HG02970 (cell line): ENCODE results near the gene PLK4.
A peak's percentile ranks its signal among the peaks of the same experiment; 100 is the strongest.

Experiments
- ATAC-seq: cut with Tn5 transposase; IDR thresholded peaks from one replicate; pipeline ENCODE4 v1.9.1; 2021; ENCODE audit warnings: mild to moderate bottlenecking, moderate library complexity, moderate number of reproducible peaks; ENCODE audit not compliant: unreplicated experiment, low FRiP score

The PLK4 gene

DNA sequence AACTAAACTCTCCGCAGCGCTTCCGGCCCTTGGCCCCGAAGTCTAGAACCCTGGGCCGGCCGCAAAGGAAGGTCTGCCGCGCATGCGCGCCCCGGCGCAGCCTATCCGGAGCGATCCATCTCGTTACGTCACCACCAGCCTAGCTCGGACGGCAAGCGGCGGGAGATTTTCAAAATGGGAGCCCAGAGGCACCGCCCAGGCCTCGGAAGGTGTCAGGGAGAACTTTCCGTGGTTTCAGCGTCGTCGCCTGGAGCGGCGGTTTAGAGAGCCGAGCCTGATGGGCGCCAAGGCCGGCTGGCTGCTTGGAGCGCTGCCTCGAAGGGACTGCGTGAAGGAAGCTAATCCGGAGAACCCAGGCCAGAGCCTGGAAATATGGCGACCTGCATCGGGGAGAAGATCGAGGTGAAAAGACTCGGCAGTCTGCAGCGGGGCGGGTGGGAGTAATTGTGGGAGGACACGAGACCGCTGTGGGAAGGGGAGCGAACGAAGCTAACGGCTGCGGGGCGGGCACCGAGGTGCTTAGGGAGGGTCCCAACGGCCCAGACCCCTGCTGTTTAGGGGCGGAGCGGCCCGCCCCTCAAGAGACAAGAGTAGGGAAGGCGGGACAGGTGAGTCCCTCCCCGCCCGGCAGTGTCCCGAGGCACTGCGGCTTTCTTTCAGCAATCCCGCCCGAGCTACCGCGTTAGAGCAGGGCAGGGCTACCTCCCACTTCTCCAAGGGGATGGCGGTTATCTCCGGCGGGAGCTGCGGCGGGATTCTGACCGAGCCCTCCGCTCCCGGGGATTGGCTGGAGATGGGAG lies at the start of gene PLK4:
Gene PLK4 (plus strand): TSS at position 131 of the 800 bp plus-strand sequence. CDS start 242 bp downstream, at position 373.
- peak; percentile 98 for ATAC-seq

DNA sequence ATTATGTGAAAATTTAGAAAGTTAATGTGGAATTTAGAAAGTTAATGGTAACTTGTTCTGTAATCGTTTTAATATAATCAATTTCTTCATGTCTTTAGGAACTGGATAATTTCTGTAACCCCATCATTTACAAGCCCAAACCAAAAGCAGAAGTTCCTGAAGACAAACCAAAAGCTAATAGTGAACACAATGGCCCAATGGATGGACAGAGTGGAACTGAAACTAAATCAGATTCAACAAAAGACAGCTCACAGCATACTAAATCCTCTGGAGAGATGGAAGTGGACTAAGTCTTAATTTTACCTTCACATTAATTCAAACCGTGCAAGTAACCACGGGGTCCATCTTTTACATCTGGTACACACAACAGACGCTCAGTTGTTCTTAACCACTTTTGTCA lies 48.1 kb upstream of the PLK4 start:
- peak; percentile 61 for ATAC-seq

DNA sequence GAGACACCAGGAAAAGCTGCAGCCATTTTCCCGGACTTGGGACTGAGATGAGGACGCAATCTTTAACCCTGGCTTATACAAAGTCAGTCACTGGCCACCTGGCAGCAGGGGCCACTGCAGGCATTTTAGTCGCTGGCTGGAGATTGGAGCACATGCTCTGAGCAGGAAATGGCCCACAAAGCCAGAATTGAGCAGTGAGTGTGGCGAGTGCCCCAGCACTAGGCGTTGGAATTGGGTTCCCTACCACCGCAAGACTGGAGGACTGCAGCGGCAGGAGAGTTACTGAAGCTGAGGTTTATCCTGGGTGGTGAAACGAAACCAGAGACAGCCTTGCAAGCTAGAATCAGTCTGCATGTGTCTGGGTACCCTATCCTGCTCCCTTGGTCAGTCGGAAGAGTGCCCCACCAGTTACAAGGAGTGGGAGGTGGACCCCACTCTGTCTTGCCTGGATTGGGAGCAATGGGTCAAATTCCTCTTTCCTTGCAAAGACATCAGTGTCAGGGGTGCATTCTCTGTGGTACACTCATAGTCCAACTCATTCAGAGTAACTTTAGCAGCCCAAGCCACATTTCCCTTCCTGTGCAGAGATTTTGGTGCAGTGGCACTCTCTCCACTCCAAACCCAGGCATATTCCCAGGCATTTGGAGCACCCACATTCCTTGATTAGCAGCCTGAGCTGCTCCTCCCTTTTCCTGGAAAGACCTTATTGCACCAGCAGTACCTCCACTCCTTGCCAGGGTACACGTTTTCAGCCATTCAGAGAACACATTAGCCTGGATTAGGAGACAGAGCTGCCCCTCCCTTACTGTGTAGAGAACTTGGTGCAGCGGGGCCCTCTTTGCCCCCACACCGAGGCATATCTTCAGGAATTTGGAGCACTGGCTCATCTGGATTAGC lies 36.7 kb upstream of the PLK4 start:
- no peak for ATAC-seq

DNA sequence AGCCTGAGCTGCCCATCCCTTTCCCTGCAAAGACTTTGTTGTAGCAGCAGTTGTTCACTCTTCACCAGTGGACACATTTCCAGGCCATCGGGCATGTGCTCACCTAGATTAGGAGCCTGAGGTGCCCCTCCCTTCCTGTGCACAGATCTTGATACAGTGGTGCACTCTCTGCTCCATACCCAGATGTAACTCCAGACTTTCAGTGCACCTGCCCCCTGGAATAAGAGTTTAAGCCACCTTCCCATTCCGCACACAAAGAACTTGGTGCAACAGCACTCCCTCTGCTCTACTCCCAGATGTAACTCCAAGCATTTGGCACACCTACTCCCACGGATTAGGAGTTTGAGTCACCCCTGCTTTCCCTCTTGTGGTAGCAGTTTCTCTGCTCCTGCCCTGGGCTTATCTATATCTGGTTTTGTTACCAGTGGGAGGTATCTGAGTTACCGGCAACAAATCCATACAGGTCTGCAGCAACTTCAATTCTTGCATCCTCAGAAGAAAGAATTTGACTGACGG lies 36.0 kb upstream of the PLK4 start:
- ATAC-seq = no peak

GRCh38 chr4:127846061-127846460 lies 34.6 kb upstream of the PLK4 start:
- no peak for ATAC-seq

DNA sequence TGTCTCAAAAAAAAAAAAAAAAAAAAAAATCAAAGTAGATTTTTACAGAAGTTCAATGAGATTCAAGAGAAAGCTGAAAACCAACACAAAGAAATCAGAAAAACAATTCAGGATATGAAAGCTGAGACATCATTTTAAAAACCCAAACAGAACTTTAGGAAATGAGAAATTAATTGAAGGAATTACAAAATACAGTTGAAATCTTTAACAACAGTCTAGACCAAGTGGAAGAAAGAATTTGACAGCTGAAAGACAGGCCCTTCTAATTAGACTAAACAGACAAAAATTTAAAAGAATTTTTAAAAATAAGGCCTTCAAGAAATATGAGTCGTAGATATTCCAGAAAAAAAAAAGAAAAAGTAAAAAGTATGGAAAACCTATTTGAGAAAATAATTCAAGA lies 33.9 kb upstream of the PLK4 start:
- no peak for ATAC-seq

- no peak for ATAC-seq
Measured at GRCh38 chr4:127849505-127850234, 31.0 kb upstream of the PLK4 start.

DNA sequence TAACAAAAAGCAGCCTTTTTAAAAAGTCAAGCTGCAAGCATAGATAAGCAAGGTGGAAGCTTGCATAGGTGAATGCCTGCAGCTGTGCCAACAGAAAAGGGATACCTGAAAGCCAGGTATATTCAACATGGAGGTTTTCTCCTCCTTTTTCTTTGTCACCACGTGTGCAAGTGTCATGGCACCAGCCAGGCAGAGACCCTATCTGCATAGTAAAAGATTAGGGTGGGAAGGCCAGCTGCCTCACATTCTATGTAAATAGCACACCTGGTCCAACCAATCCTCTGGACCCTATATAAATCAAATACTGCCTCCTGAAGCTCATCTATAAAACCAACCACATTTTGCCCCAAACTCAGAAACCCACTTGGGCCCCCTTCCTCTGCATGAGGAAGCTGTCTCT lies 28.0 kb upstream of the PLK4 start:
- no peak for ATAC-seq

- ATAC-seq = no peak
Measured at GRCh38 chr4:127856196-127856812, 24.4 kb upstream of the PLK4 start.

DNA sequence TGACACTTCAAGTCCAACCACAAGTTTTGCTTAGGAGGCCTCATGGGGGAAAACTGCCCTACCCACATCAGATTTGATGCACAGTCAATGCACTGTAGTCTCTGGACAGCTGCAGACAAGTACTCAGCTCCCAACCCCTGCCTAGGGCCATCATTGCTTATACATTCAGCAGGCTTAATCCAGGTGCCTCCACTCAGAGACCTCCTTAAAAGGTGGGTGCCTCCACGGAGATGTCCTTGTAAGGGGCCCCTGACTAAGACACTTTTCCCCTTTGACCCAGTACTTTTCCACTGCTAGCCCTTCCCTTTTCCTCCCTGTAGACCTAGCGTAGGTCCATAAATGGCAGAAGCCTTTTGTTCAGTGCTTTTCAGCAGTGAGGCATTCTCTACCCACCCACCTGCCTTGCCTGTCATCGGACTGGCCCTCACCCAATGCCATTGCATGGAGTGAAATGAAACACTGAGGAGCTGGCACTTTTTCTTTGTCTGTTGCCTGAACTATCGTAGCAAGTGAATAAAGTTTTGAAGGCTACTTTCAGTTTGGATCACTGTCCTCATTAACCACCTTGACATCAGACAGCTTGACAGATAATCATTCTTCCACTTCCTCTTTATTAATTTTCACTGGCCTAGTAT lies 23.8 kb upstream of the PLK4 start:
- peak; percentile 58 for ATAC-seq

- ATAC-seq = no peak
Measured at GRCh38 chr4:127857641-127858040, 23.1 kb upstream of the PLK4 start.

DNA sequence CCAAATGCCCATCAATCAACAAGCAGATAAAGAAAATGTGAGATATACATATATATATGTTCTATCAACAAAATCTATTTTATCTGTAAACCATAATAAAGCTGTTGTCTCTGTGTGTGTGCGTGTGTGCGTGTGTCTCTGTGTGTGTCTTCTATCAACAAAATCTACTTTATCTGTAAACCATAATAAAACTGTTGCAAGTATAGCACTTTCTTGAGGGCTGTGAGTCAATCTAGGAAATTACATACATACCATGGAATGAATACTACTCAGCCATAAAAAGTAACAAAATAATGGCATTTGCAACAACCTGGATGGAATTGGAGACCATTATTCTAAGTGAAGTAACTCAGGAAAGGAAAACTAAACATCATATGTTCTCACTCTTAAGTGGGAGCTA lies 12.5 kb upstream of the PLK4 start:
- ATAC-seq = no peak

GRCh38 chr4:127870281-127870680 lies 10.4 kb upstream of the PLK4 start:
- no peak for ATAC-seq

DNA sequence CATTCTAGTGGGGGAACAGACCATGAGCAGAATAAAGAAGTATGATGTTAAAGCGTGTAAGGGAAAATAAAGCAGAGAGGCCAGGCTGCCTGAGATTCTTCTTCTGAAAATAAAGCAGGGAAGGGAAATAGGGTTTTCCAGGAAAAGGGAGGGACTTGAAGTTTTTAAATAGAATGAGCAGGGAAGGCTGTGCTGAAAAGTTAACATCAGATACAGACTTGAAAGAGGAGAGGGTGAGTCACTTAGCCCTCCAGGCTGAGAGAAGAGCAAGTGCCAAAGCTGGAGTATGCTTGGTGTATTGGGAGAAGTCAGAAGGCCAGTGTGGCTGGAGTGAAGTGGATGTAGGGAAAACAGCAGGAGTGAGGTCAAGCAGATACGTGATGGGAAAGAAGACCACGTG lies 10.0 kb upstream of the PLK4 start:
- no peak for ATAC-seq

GRCh38 chr4:127875791-127876190 lies 4.9 kb upstream of the PLK4 start:
- ATAC-seq = no peak

DNA sequence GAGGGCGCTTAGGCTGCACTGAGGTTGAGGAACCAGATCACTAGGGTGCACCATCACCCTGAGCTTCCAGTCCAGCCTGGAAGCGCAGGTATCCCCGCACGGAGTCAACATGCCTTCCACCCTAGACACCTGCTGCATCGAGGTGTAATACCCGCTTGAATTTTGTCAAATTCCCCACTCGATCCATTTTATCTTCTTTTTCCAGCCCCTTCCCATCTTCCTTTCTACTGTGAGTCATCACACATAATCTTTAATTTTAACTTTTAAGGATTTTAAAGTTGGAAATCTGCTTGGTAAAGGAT lies 821 bp downstream of the PLK4 start:
- no peak for ATAC-seq

DNA sequence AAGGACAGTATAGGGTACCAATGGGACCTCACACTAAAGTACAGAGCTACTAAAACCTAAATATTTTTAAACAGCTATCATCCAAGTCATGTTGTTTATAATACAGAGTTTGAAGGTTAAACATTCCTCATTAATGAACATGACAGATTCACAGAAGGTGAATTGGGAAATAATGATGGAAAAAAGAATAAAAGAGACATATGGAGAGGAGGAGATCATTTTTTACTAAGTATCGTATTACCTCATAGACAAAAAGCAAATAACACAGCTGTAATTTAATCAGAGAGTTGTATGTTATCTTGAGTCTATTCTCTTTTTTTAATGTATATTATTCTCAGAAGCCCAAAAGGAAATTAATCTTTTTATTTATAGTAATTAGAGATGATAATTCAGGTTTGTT lies 7.9 kb downstream of the PLK4 start:
- ATAC-seq = no peak

DNA sequence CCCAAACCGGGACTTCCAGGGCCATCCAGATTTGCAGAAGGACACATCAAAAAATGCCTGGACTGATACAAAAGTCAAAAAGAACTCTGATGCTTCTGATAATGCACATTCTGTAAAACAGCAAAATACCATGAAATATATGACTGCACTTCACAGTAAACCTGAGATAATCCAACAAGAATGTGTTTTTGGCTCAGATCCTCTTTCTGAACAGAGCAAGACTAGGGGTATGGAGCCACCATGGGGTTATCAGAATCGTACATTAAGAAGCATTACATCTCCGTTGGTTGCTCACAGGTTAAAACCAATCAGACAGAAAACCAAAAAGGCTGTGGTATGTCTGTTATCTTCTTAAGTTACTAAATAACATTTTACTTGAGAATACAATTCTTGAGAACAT lies 9.2 kb downstream of the PLK4 start:
- no peak for ATAC-seq

DNA sequence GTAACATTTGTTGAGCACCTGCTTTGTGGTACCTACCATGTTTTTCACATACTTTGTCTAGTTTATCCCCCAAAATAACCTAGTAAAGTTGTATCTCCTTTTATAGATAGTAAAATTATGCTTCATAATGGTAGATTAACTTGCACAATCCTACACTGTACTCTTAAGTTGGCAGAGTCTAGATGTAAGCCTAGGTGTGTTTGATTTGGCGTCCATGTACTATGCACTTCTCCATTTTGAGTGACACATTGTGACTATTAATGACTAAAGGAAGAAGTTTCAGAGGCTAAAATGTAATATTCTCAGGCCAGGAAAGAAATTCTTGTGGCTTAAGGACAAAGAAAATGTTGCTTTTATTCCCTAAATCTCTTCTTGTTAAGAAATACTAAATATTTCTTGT lies 15.4 kb downstream of the PLK4 start:
- no peak for ATAC-seq

- ATAC-seq = no peak
Measured at GRCh38 chr4:127896528-127896927, 15.8 kb downstream of the PLK4 start.
